IPS-20b (cell line): ENCODE data around the gene CENATAC.

Source experiments
- H3K27ac ChIP-seq: one replicate; pipeline ENCODE4 v1.5.1; 2013; ENCODE audit warnings: low read length
- H3K27me3 ChIP-seq: 2 replicates; pipeline ENCODE4 v1.6.1; 2013; ENCODE audit warnings: mild to moderate bottlenecking, low read length, inconsistent platforms; ENCODE audit not compliant: insufficient read depth
- H3K36me3 ChIP-seq: 2 replicates; pipeline ENCODE4 v1.6.1; 2013; ENCODE audit warnings: low read depth, mild to moderate bottlenecking, inconsistent platforms, low read length, moderate library complexity; ENCODE audit not compliant: insufficient read depth
- H3K4me1 ChIP-seq: 2 replicates; pipeline ENCODE4 v1.6.1; 2013; ENCODE audit warnings: mild to moderate bottlenecking, control low read depth, inconsistent platforms, low read length, moderate library complexity; ENCODE audit not compliant: insufficient read depth
- H3K4me3 ChIP-seq: 2 replicates; pipeline ENCODE4 v1.5.1; 2013; ENCODE audit warnings: mild to moderate bottlenecking, low read length, inconsistent platforms
- H3K9ac ChIP-seq: 2 replicates; pipeline ENCODE4 v1.6.1; 2013; ENCODE audit warnings: low read depth, mild to moderate bottlenecking, inconsistent platforms, low read length, moderate library complexity
- H3K9me3 ChIP-seq: 2 replicates; pipeline ENCODE4 v1.6.1; 2013; ENCODE audit warnings: mild to moderate bottlenecking, low read depth, low read length, inconsistent platforms; ENCODE audit not compliant: insufficient read depth

The CENATAC gene

GRCh38 chr11:119062779-119063178 lies 64.8 kb downstream of the CENATAC start:
- no peaks in the 10 kb centered on the region for H3K27me3 ChIP-seq
- H3K36me3 ChIP-seq = no peaks in the 10 kb centered on the region
- no peaks in the 10 kb centered on the region for H3K9me3 ChIP-seq
- no peaks in the 10 kb centered on the region for H3K4me1 ChIP-seq
- no peak overlapping the region for H3K9ac ChIP-seq
- H3K27ac ChIP-seq = no peak overlapping the region
- no peak overlapping the region for H3K4me3 ChIP-seq

GRCh38 chr11:119065369-119065768 lies 67.4 kb downstream of the CENATAC start:
- no peaks in the 10 kb centered on the region for H3K4me1 ChIP-seq
- no peak overlapping the region for H3K27ac ChIP-seq
- peaks cover 5% of the 10 kb centered on the region for H3K36me3 ChIP-seq
- H3K4me3 ChIP-seq = no peak overlapping the region
- no peaks in the 10 kb centered on the region for H3K27me3 ChIP-seq
- no peaks in the 10 kb centered on the region for H3K9me3 ChIP-seq
- no peak overlapping the region for H3K9ac ChIP-seq
